ENCODE measurements around the gene VIPR2. TPM values are rescaled to one million over a fixed set of nuclear protein-coding genes. Genes with fewer than 3 reads are reported as not detected.

Gene VIPR2
- total and polyA plus RNA-seq, 2 donors: 6.9 to 22.8 TPM

GRCh38 chr7:159064816-159065510, 79.7 kb downstream of the VIPR2 start:
- H3K9me3 ChIP-seq (ENCODE audit: control insufficient read depth in 2 of 2, insufficient read depth in 1 of 2, low read length in 1 of 2): peaks cover 2 to 19% of the 10 kb centered on the region in 2 donors
- WGBS: 93% methylated on average over 23 of the region's 23 CpGs
- no peak overlapping the region for H3K27ac ChIP-seq (ENCODE audit: low read depth in 1 of 2, low read length in 1 of 2)
- no peak overlapping the region for H3K4me3 ChIP-seq (ENCODE audit: low read length in 2 of 2)
- peaks cover 24 to 41% of the 10 kb centered on the region in 2 donors for H3K4me1 ChIP-seq (ENCODE audit: control insufficient read depth in 2 of 2, insufficient read depth in 2 of 2, low read length in 2 of 2)
- H3K27me3 ChIP-seq (ENCODE audit: control insufficient read depth in 2 of 2, insufficient read depth in 1 of 2, low read length in 1 of 2): peaks cover 0 to 7% of the 10 kb centered on the region in 2 donors
- DNase-seq (ENCODE audit: low read depth in 6 of 9, low spot score in 9 of 9): no peak
- H3K36me3 ChIP-seq (ENCODE audit: control insufficient read depth in 2 of 2, insufficient read depth in 2 of 2, low read length in 1 of 2): peaks cover 4 to 23% of the 10 kb centered on the region in 2 donors

GRCh38 chr7:159064121-159064815, 80.4 kb downstream of the VIPR2 start:
- WGBS: 94% methylated on average over 48 of the region's 48 CpGs
- Histone ChIP-seq H3K9me3 (ENCODE audit: control insufficient read depth in 2 of 2, insufficient read depth in 1 of 2, low read length in 1 of 2) (peaks cover 2 to 19% of the 10 kb centered on the region in 2 donors), H3K27ac (ENCODE audit: low read depth in 1 of 2, low read length in 1 of 2) (no peak overlapping the region), H3K36me3 (ENCODE audit: control insufficient read depth in 2 of 2, insufficient read depth in 2 of 2, low read length in 1 of 2) (peaks cover 4 to 23% of the 10 kb centered on the region in 2 donors), H3K27me3 (ENCODE audit: control insufficient read depth in 2 of 2, insufficient read depth in 1 of 2, low read length in 1 of 2) (peaks cover 0 to 7% of the 10 kb centered on the region in 2 donors), H3K4me1 (ENCODE audit: control insufficient read depth in 2 of 2, insufficient read depth in 2 of 2, low read length in 2 of 2) (peaks cover 18 to 34% of the 10 kb centered on the region in 2 donors), H3K4me3 (ENCODE audit: low read length in 2 of 2) (no peak overlapping the region)
- no peak for DNase-seq (ENCODE audit: low read depth in 6 of 9, low spot score in 9 of 9)

DNA sequence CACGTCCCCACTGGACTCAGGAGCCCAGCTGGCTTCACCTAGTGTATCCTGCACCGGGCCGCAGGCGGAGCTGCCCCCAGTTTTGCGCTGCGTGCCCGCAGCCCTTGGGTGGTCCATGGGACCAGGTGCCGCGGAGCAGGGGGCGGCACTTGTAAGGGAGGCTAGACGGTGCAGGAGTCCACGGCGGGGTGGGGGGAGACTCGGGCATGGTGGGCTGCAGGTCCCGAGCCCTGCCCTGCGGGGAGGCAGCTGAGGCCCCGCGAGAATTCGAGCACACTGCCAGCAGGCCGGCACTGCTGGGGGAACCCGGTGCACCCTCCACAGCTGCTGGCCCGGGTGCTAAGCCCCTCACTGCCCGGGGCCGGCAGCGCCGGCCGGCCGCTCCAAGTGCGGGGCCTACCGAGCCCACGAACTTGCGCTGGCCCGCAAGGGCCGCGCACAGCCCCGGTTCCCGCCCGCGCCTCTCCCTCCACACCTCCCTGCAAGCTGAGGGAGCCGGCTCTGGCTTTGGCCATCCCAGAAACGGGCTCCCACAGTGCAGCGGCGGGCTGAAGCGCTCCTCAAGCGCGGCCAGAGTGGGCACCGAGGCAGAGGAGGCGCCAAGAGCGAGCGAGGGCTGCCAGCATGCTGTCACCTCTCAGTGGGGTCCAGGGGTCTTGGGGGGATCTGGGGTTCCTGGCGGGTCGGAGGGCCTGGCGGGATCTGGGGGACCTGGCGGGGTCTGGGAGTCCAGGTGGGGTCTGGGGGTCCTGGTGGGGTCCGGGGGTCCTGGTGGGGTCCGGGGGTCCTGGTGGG, 81.4 kb downstream of the VIPR2 start:
- no peak for DNase-seq (ENCODE audit: low read depth in 6 of 9, low spot score in 9 of 9)
- 95% methylated on average over 56 of the region's 56 CpGs for WGBS
- Histone ChIP-seq H3K27me3 (ENCODE audit: control insufficient read depth in 2 of 2, insufficient read depth in 1 of 2, low read length in 1 of 2) (peaks cover 0 to 7% of the 10 kb centered on the region in 2 donors), H3K4me3 (ENCODE audit: low read length in 2 of 2) (no peak overlapping the region), H3K36me3 (ENCODE audit: control insufficient read depth in 2 of 2, insufficient read depth in 2 of 2, low read length in 1 of 2) (peaks cover 4 to 30% of the 10 kb centered on the region in 2 donors), H3K9me3 (ENCODE audit: control insufficient read depth in 2 of 2, insufficient read depth in 1 of 2, low read length in 1 of 2) (peaks cover 2 to 19% of the 10 kb centered on the region in 2 donors), H3K27ac (ENCODE audit: low read depth in 1 of 2, low read length in 1 of 2) (no peak overlapping the region), H3K4me1 (ENCODE audit: control insufficient read depth in 2 of 2, insufficient read depth in 2 of 2, low read length in 2 of 2) (peaks cover 9 to 29% of the 10 kb centered on the region in 2 donors)

DNA sequence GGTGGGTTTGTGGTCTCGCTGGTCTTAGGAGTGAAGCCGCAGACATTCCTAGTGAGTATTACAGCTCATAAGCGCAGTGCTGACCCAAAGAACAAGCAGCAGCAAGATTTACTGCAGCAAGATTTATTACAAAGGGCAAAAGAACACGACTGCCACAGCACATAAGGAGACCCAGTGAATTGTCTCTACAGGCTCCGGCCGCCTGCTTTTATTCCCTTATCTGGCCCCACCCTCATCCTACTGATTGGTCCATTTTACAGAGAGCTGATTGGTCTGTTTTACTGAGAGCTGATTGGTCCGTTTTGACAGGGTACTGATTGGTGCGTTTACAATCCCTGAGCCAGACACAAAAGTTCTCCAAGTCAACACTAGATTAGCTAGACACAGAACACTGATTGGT, 82.1 kb downstream of the VIPR2 start:
- peaks cover 2 to 19% of the 10 kb centered on the region in 2 donors for H3K9me3 ChIP-seq (ENCODE audit: control insufficient read depth in 2 of 2, insufficient read depth in 1 of 2, low read length in 1 of 2)
- DNase-seq (ENCODE audit: low read depth in 6 of 9, low spot score in 9 of 9): no peak
- H3K36me3 ChIP-seq (ENCODE audit: control insufficient read depth in 2 of 2, insufficient read depth in 2 of 2, low read length in 1 of 2): peaks cover 4 to 30% of the 10 kb centered on the region in 2 donors
- no peak overlapping the region for H3K27ac ChIP-seq (ENCODE audit: low read depth in 1 of 2, low read length in 1 of 2)
- H3K4me1 ChIP-seq (ENCODE audit: control insufficient read depth in 2 of 2, insufficient read depth in 2 of 2, low read length in 2 of 2): peaks cover 2 to 22% of the 10 kb centered on the region in 2 donors
- no peak overlapping the region for H3K4me3 ChIP-seq (ENCODE audit: low read length in 2 of 2)
- peaks cover 0 to 7% of the 10 kb centered on the region in 2 donors for H3K27me3 ChIP-seq (ENCODE audit: control insufficient read depth in 2 of 2, insufficient read depth in 1 of 2, low read length in 1 of 2)
- WGBS: 93% methylated on average over 8 of the region's 8 CpGs

DNA sequence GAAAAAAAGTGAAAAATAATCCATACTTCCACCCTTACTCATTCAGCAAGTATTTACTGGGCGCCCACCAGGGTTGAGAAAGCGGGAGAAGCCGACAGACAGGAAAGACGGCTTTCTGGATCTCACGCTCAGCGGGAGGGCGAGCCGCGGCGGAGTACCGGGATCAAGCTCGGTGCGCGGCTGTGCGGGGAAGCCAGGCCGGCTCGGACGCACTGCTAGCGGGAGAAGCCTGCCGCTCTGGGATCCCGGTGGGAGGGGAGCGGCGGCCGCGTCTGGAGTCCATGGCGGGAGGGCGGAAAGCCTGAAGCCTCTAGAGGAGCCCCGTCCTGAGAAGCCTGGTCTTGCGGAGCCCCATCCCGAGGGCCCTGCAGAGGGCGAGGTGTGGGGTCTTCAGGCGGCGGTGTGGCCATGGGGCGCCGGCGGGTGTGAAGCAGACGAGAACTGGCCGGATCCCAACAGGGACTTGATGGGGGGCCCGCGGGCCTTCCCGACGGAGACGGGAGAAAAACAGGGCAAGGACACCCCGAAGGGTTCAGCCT, 82.9 kb downstream of the VIPR2 start:
- DNase-seq (ENCODE audit: low read depth in 6 of 9, low spot score in 9 of 9): no peak
- Histone ChIP-seq H3K4me3 (ENCODE audit: low read length in 2 of 2) (no peak overlapping the region), H3K4me1 (ENCODE audit: control insufficient read depth in 2 of 2, insufficient read depth in 2 of 2, low read length in 2 of 2) (peaks cover 0 to 15% of the 10 kb centered on the region in 2 donors), H3K9me3 (ENCODE audit: control insufficient read depth in 2 of 2, insufficient read depth in 1 of 2, low read length in 1 of 2) (peaks cover 2 to 19% of the 10 kb centered on the region in 2 donors), H3K36me3 (ENCODE audit: control insufficient read depth in 2 of 2, insufficient read depth in 2 of 2, low read length in 1 of 2) (peaks cover 4 to 30% of the 10 kb centered on the region in 2 donors), H3K27me3 (ENCODE audit: control insufficient read depth in 2 of 2, insufficient read depth in 1 of 2, low read length in 1 of 2) (peaks cover 0 to 7% of the 10 kb centered on the region in 2 donors), H3K27ac (ENCODE audit: low read depth in 1 of 2, low read length in 1 of 2) (no peak overlapping the region)
- 60% methylated on average over 44 of the region's 44 CpGs for WGBS

DNA sequence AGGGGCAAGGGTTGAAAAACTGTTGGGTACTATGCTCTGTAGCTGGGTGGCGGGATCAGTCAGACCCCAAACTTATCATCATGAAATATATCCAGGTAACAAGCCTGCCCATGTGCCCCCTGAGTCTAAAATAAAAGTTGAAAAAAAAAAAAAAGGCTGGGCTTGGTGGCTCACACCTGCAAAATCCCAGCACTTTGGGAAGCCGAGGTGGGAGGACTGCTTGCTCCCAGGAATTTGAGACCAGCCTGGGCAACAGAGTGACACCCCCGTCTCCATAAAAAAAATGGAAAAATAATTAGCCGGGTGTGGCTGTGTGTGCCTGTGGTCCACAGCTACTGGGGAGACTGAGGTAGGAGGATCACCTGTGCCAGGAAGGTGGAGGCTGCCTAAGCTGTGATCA, 83.5 kb downstream of the VIPR2 start:
- Histone ChIP-seq H3K9me3 (ENCODE audit: control insufficient read depth in 2 of 2, insufficient read depth in 1 of 2, low read length in 1 of 2) (peaks cover 2 to 19% of the 10 kb centered on the region in 2 donors), H3K27me3 (ENCODE audit: control insufficient read depth in 2 of 2, insufficient read depth in 1 of 2, low read length in 1 of 2) (peaks cover 0 to 7% of the 10 kb centered on the region in 2 donors), H3K27ac (ENCODE audit: low read depth in 1 of 2, low read length in 1 of 2) (no peak overlapping the region), H3K4me1 (ENCODE audit: control insufficient read depth in 2 of 2, insufficient read depth in 2 of 2, low read length in 2 of 2) (peaks cover 0 to 14% of the 10 kb centered on the region in 2 donors), H3K36me3 (ENCODE audit: control insufficient read depth in 2 of 2, insufficient read depth in 2 of 2, low read length in 1 of 2) (peaks cover 4 to 27% of the 10 kb centered on the region in 2 donors), H3K4me3 (ENCODE audit: low read length in 2 of 2) (no peak overlapping the region)
- 91% methylated on average over 4 of the region's 4 CpGs for WGBS
- DNase-seq (ENCODE audit: low read depth in 6 of 9, low spot score in 9 of 9): no peak

DNA sequence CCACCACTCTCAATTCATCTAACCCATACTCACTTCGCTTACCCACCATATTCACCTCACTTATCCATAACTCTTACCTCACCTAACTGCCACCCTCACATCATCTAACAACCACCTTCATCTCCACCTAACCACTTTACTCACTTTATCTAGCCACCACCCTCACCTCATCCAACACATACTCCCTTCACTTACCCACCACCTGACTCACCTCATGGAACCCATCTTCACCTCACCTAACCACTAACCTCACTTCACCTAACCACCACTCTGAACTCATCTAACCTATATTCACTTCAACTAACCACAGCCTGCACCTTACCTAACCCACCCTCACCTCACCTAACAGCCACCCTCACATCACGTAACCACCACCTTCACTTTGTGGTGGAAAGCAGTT, 84.2 kb downstream of the VIPR2 start:
- no peak for DNase-seq (ENCODE audit: low read depth in 6 of 9, low spot score in 9 of 9)
- 90% methylated on average over 2 of the region's 2 CpGs for WGBS
- peaks cover 0 to 19% of the 10 kb centered on the region in 2 donors for H3K9me3 ChIP-seq (ENCODE audit: control insufficient read depth in 2 of 2, insufficient read depth in 1 of 2, low read length in 1 of 2)

GRCh38 chr7:159059629-159060028, 85.0 kb downstream of the VIPR2 start:
- Histone ChIP-seq H3K27ac (ENCODE audit: low read depth in 1 of 2, low read length in 1 of 2) (no peak overlapping the region), H3K4me3 (ENCODE audit: low read length in 2 of 2) (no peak overlapping the region), H3K9me3 (ENCODE audit: control insufficient read depth in 2 of 2, insufficient read depth in 1 of 2, low read length in 1 of 2) (peaks cover 0 to 19% of the 10 kb centered on the region in 2 donors), H3K36me3 (ENCODE audit: control insufficient read depth in 2 of 2, insufficient read depth in 2 of 2, low read length in 1 of 2) (peaks cover 3 to 23% of the 10 kb centered on the region in 2 donors), H3K27me3 (ENCODE audit: control insufficient read depth in 2 of 2, insufficient read depth in 1 of 2, low read length in 1 of 2) (peaks cover 0 to 7% of the 10 kb centered on the region in 2 donors), H3K4me1 (ENCODE audit: control insufficient read depth in 2 of 2, insufficient read depth in 2 of 2, low read length in 2 of 2) (peaks cover 0 to 8% of the 10 kb centered on the region in 2 donors)
- no peak for DNase-seq (ENCODE audit: low read depth in 6 of 9, low spot score in 9 of 9)
- WGBS: 97% methylated on average over 3 of the region's 3 CpGs

More for the DNA sequence above, 84.2 kb downstream of the VIPR2 start:
- H3K27me3 ChIP-seq (ENCODE audit: control insufficient read depth in 2 of 2, insufficient read depth in 1 of 2, low read length in 1 of 2): peaks cover 0 to 7% of the 10 kb centered on the region in 2 donors
- H3K4me1 ChIP-seq (ENCODE audit: control insufficient read depth in 2 of 2, insufficient read depth in 2 of 2, low read length in 2 of 2): peaks cover 0 to 10% of the 10 kb centered on the region in 2 donors
- H3K4me3 ChIP-seq (ENCODE audit: low read length in 2 of 2): no peak overlapping the region
- peaks cover 0 to 26% of the 10 kb centered on the region in 2 donors for H3K36me3 ChIP-seq (ENCODE audit: control insufficient read depth in 2 of 2, insufficient read depth in 2 of 2, low read length in 1 of 2)
- no peak overlapping the region for H3K27ac ChIP-seq (ENCODE audit: low read depth in 1 of 2, low read length in 1 of 2)

Data from thymus (tissue), 11 donors.